KMS-11 (cell line): ENCODE data around the gene ABI3BP.

Source experiments
- H2AFZ ChIP-seq: fragments of 200-600 bp; sonication (generic); 2 replicates; pipeline ENCODE4 v1.6.1; 2016; ENCODE audit warnings: antibody characterized with exemption, mixed run types, low read depth
- H3K27ac ChIP-seq: fragments of 200-600 bp; sonication (generic); 2 replicates; pipeline ENCODE4 v1.6.1; 2016; ENCODE audit warnings: mild to moderate bottlenecking, mixed run types
- H3K27me3 ChIP-seq: fragments of 200-600 bp; sonication (generic); 2 replicates; pipeline ENCODE4 v1.6.1; 2017; ENCODE audit warnings: mild to moderate bottlenecking, low read depth, mixed run types, moderate library complexity; ENCODE audit not compliant: insufficient read depth
- H3K36me3 ChIP-seq: fragments of 200-600 bp; sonication (generic); 2 replicates; pipeline ENCODE4 v1.6.1; 2017; ENCODE audit warnings: mild to moderate bottlenecking, mixed run types; ENCODE audit not compliant: insufficient read depth
- H3K4me1 ChIP-seq: fragments of 200-600 bp; sonication (generic); 2 replicates; pipeline ENCODE4 v1.6.1; 2016; ENCODE audit warnings: mild to moderate bottlenecking, low read depth, mixed run types; ENCODE audit not compliant: poor library complexity, severe bottlenecking
- H3K4me2 ChIP-seq: fragments of 200-600 bp; sonication (generic); 2 replicates; pipeline ENCODE4 v1.7.0; 2016; ENCODE audit warnings: mild to moderate bottlenecking, mixed run types
- H3K4me3 ChIP-seq: fragments of 200-600 bp; sonication (generic); IDR thresholded peaks from 2 replicates; pipeline ENCODE4 v1.6.1; 2017; ENCODE audit warnings: low read depth, low read length, mixed read lengths; ENCODE audit not compliant: insufficient read depth
- H3K79me2 ChIP-seq: fragments of 200-600 bp; sonication (generic); 2 replicates; pipeline ENCODE4 v1.6.1; 2016; ENCODE audit warnings: low read depth, mixed run types; ENCODE audit not compliant: insufficient read depth
- H3K9ac ChIP-seq: fragments of 200-600 bp; sonication (generic); 2 replicates; pipeline ENCODE4 v1.6.1; 2016; ENCODE audit warnings: mild to moderate bottlenecking, mixed run types
- H4K20me1 ChIP-seq: fragments of 200-600 bp; sonication (generic); 2 replicates; pipeline ENCODE4 v1.6.1; 2016; ENCODE audit warnings: mild to moderate bottlenecking, mixed run types; ENCODE audit not compliant: insufficient read depth
- CTCF ChIP-seq: fragments of 200-600 bp; sonication (generic); conservative IDR thresholded peaks from 2 replicates; pipeline ENCODE4 v1.6.1; 2017; ENCODE audit warnings: low read depth, mild to moderate bottlenecking, antibody characterized with exemption, low read length, moderate library complexity, mixed read lengths

The ABI3BP gene

DNA sequence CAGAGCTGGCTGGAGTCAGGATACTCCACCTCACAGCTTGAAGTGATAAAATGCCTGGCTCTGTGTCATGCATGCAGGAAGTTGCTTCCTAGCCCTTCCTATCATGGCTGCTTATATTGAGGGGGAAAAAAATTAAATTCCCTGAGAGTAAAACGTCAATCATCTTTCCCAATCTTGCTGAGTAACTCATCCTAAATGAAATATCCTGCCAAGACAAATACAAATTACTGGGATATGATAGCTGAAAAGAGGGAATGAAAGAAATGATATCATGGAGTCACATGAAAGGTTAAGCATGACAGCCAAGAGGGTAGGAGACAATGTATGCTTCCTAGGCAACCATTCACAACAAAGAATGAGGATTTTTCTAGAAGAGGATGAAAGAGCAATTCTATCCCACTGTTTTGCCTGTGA lies 110.6 kb downstream of the ABI3BP start:
- no peaks in the 10 kb centered on the region for H3K79me2 ChIP-seq
- H3K4me1 ChIP-seq, result no peaks in the 10 kb centered on the region
- no peak overlapping the region for H3K4me2 ChIP-seq
- H2AFZ ChIP-seq, result no peak overlapping the region
- no peaks in the 10 kb centered on the region for H3K36me3 ChIP-seq
- H3K27me3 ChIP-seq, result no peaks in the 10 kb centered on the region
- TF ChIP-seq CTCF, result no peak
- no peak overlapping the region for H3K9ac ChIP-seq
- no peak overlapping the region for H3K4me3 ChIP-seq
- H3K27ac ChIP-seq, result no peak overlapping the region
- no peaks in the 10 kb centered on the region for H4K20me1 ChIP-seq

GRCh38 chr3:100880845-100881244 lies 112.4 kb downstream of the ABI3BP start:
- Histone ChIP-seq H3K36me3 (no peaks in the 10 kb centered on the region), H3K4me1 (no peaks in the 10 kb centered on the region), H3K4me2 (no peak overlapping the region), H3K27ac (no peak overlapping the region), H2AFZ (no peak overlapping the region), H3K4me3 (no peak overlapping the region), H3K79me2 (no peaks in the 10 kb centered on the region), H3K9ac (no peak overlapping the region), H4K20me1 (no peaks in the 10 kb centered on the region), H3K27me3 (no peaks in the 10 kb centered on the region)
- no peak for TF ChIP-seq CTCF

- no peaks in the 10 kb centered on the region for H3K36me3 ChIP-seq
- no peak overlapping the region for H3K27ac ChIP-seq
- H3K4me3 ChIP-seq, result no peak overlapping the region
- H3K4me2 ChIP-seq, result no peak overlapping the region
- H2AFZ ChIP-seq, result no peak overlapping the region
- no peaks in the 10 kb centered on the region for H3K79me2 ChIP-seq
- H3K27me3 ChIP-seq, result no peaks in the 10 kb centered on the region
- no peak for TF ChIP-seq CTCF
- H4K20me1 ChIP-seq, result no peaks in the 10 kb centered on the region
- H3K4me1 ChIP-seq, result no peaks in the 10 kb centered on the region
- H3K9ac ChIP-seq, result no peak overlapping the region
Measured at GRCh38 chr3:100880072-100880471, 113.1 kb downstream of the ABI3BP start.

DNA sequence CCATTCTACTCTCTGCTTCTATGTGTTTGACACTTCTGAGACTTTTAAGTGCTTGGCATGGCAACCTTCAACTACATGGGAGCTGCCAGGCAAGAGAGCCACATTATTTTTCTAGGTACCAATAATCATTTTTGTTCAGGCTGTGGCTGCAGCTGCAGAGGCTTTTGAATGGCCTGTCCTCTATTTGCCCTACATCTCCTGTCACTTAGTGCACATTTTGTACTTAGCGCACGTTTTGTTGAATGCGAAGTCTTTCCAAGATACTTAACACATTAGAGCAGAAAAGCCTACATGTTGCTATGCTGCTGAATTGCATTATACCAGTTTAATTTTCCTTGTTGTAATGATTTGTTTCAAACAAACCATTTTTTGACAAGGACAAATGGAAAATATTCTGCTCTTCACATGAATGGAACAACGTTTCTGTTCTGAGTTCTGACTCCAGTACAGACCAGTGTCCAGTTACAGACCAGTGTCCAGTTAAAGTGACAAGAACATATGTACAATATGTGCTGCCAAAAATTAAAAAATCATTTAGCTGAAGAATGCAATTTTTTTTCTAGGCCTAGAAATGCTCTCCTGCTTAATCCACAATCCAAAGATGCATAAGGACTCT lies 113.9 kb downstream of the ABI3BP start:
- TF ChIP-seq CTCF, result no peak
- Histone ChIP-seq H3K4me1 (no peaks in the 10 kb centered on the region), H3K36me3 (no peaks in the 10 kb centered on the region), H3K79me2 (no peaks in the 10 kb centered on the region), H3K27me3 (no peaks in the 10 kb centered on the region), H3K4me2 (no peak overlapping the region), H3K27ac (no peak overlapping the region), H4K20me1 (no peaks in the 10 kb centered on the region), H3K9ac (no peak overlapping the region), H3K4me3 (no peak overlapping the region), H2AFZ (no peak overlapping the region)
